GM12878 (cell line): Measurements from ENCODE around the gene SIGLEC11. TPM values are rescaled to one million over a fixed set of nuclear protein-coding genes. Genes with fewer than 3 reads are reported as not detected.

Experiments
- BHLHE40 ChIP-seq, 2 experiments: fragments of 450-650 bp in 1 of 2; IDR thresholded peaks; 2 replicates each; pipeline ENCODE4 v1.6.1; 2011 to 2017; ENCODE audit warnings: low read depth in 2 of 2, borderline replicate concordance in 1 of 2, improper control_type of control experiment in 1 of 2, low read length in 1 of 2, mild to moderate bottlenecking in 1 of 2
- BRCA1 ChIP-seq: IDR thresholded peaks from 2 replicates; pipeline ENCODE4 v1.6.1; 2011; ENCODE audit warnings: low read depth, low read length, improper control_type of control experiment
- CBX5 ChIP-seq: sonication (generic); IDR thresholded peaks from 2 replicates; pipeline ENCODE4 v1.6.1; 2016; ENCODE audit warnings: low read depth, moderate library complexity, mild to moderate bottlenecking, inconsistent platforms
- CEBPB ChIP-seq, 2 experiments: fragments of 150-350 bp in 1 of 2; IDR thresholded peaks; 2 replicates each; pipeline ENCODE4 v1.6.1; 2012 to 2014; ENCODE audit warnings: low read depth in 2 of 2, low read length in 2 of 2, borderline replicate concordance in 1 of 2, inconsistent platforms in 1 of 2
- CHD4 ChIP-seq: fragments of 200-600 bp; sonication (generic); IDR thresholded peaks from 2 replicates; pipeline ENCODE4 v1.6.1; 2016; ENCODE audit warnings: mild to moderate bottlenecking
- ETV6 ChIP-seq, 2 experiments: fragments of 450-650 bp in 1 of 2; IDR thresholded peaks in 1 of 2; conservative IDR thresholded peaks in 1 of 2; 2 replicates each; pipeline ENCODE4 v1.6.1; 2014; ENCODE audit warnings: antibody characterized with exemption in 1 of 2, borderline replicate concordance in 1 of 2, low read depth in 1 of 2, mild to moderate bottlenecking in 1 of 2, moderate library complexity in 1 of 2
- HDAC6 ChIP-seq: fragments of 200-600 bp; sonication (generic); IDR thresholded peaks from one replicate; pipeline ENCODE4 v1.8.0; 2017; ENCODE audit warnings: antibody characterized with exemption; ENCODE audit not compliant: unreplicated experiment
- MTA3 ChIP-seq: IDR thresholded peaks from 2 replicates; pipeline ENCODE4 v1.6.1; 2012; ENCODE audit warnings: low read length, inconsistent platforms, borderline replicate concordance
- NR2F1 ChIP-seq: fragments of 450-650 bp; conservative IDR thresholded peaks from 2 replicates; pipeline ENCODE4 v1.6.1; 2017; ENCODE audit warnings: mild to moderate bottlenecking
- PML ChIP-seq: IDR thresholded peaks from 2 replicates; pipeline ENCODE4 v1.6.1; 2012; ENCODE audit warnings: low read length, inconsistent platforms
- POLR2AphosphoS2 ChIP-seq: IDR thresholded peaks from 2 replicates; pipeline ENCODE4 v1.6.1; 2011; ENCODE audit warnings: low read depth, mild to moderate bottlenecking, low read length, improper control_type of control experiment, moderate library complexity
- RBBP5 ChIP-seq: fragments of 200-600 bp; sonication (generic); conservative IDR thresholded peaks from 2 replicates; pipeline ENCODE4 v1.6.1; 2016
- RUNX3 ChIP-seq: IDR thresholded peaks from 2 replicates; pipeline ENCODE4 v1.6.1; 2012; ENCODE audit warnings: low read length, inconsistent platforms
- SRF ChIP-seq, 2 experiments: IDR thresholded peaks; 2 replicates each; pipeline ENCODE4 v1.6.1; 2011; ENCODE audit warnings: low read depth in 2 of 2, low read length in 2 of 2, mild to moderate bottlenecking in 1 of 2, moderate library complexity in 1 of 2
- TAF1 ChIP-seq: IDR thresholded peaks from 2 replicates; pipeline ENCODE4 v1.6.1; 2011; ENCODE audit warnings: mild to moderate bottlenecking, low read depth, low read length, borderline replicate concordance
- TBL1XR1 ChIP-seq: IDR thresholded peaks from 2 replicates; pipeline ENCODE4 v1.6.1; 2012; ENCODE audit warnings: low read depth, low read length, improper control_type of control experiment
- TCF3 ChIP-seq: IDR thresholded peaks from 2 replicates; pipeline ENCODE4 v1.6.1; 2012; ENCODE audit warnings: low read depth, mild to moderate bottlenecking, low read length, borderline replicate concordance; ENCODE audit not compliant: insufficient read depth
- ZNF24 ChIP-seq: fragments of 450-650 bp; IDR thresholded peaks from 2 replicates; pipeline ENCODE4 v1.6.1; 2017; ENCODE audit warnings: antibody characterized with exemption, mild to moderate bottlenecking
- polyA plus RNA-seq, 11 experiments: library from polyadenylated mRNA; depleted of rRNA in 4 of 11; unstranded in 6 of 11; stranded (reverse) in 5 of 11; fragments of >200 nt; fragmentation: Nextera tagmentation in 4 of 11; fragmentation: Illumina TruSeq in 1 of 11; extraction: Ambion mirVana in 4 of 11; extraction: Trizol in 1 of 11; gene quantifications; 1 replicate in 1 of 11; 2 replicates in 10 of 11; pipeline versions ENCODE4 v1.2.1 to v1.2.3, GENCODE V29; 2011 to 2016; ENCODE audit warnings: inconsistent platforms in 2 of 11, missing spikeins in 2 of 11, low read depth in 1 of 11
- total RNA-seq, 4 experiments: library from RNA; depleted of rRNA in 3 of 4; stranded (reverse); fragments of >200 nt in 3 of 4; fragmentation: Illumina TruSeq in 1 of 4; extraction: Trizol in 1 of 4; gene quantifications; 2 replicates each; pipeline versions ENCODE4 v1.2.1 to v1.2.3, GENCODE V29; 2013 to 2021
- TF ChIP-seq, protein P1 (sequence below): fragments of 450-650 bp; formaldehyde crosslinking; IDR thresholded peaks from 2 replicates; pipeline ENCODE4 v1.4.0; 2022; ENCODE audit warnings: mild to moderate bottlenecking, moderate library complexity
- TF ChIP-seq, protein P2 (sequence below): fragments of 450-650 bp; IDR thresholded peaks from 2 replicates; pipeline ENCODE4 v1.6.1; 2017; ENCODE audit warnings: mild to moderate bottlenecking
- TF ChIP-seq, protein P3 (sequence below): fragments of 450-650 bp; IDR thresholded peaks from 2 replicates; pipeline ENCODE4 v1.6.1; 2016; ENCODE audit warnings: mild to moderate bottlenecking

The SIGLEC11 gene
- total and polyA plus RNA-seq, 10 of the 15 experiments (the other 5 are each of a cell fraction or from before 2014, with no cell fraction given) = not detected

- TF ChIP-seq CEBPB (IDR thresholded peaks at IDR 0.05; ENCODE audit: borderline replicate concordance in 1 of 2, low read depth in 2 of 2, low read length in 2 of 2) (no peak), HDAC6 (no peak), RBBP5 (no peak), RUNX3 (0 out of 2 replicates have a peak, but pooled peaks have one; percentile 19), ZNF24 (no peak), TBL1XR1 (0 out of 2 replicates have a peak, but pooled peaks have one; percentile 72), SRF (IDR thresholded peaks at IDR 0.05; ENCODE audit: low read depth in 2 of 2, low read length in 2 of 2) (no peak), POLR2AphosphoS2 (peak; percentile 96; the same call in 1 of the 2 replicates), PML (no peak; the same call in none of the 2 replicates), ETV6 (conservative IDR thresholded peaks at IDR 0.05 in 1 of 2, IDR thresholded peaks at IDR 0.05 in 1 of 2; ENCODE audit: borderline replicate concordance in 1 of 2, low read depth in 1 of 2) (no peak), CBX5 (no peak), BRCA1 (no peak), TCF3 (peak; percentile 84; the same call in 1 of the 2 replicates), NR2F1 (no peak), CHD4 (no peak), BHLHE40 (IDR thresholded peaks at IDR 0.05; ENCODE audit: borderline replicate concordance in 1 of 2, low read depth in 2 of 2, low read length in 1 of 2) (peak; percentile 77 to 88), MTA3 (no peak; the same call in 1 of the 2 replicates), TAF1 (peak; percentile 67; the same call in 1 of the 2 replicates)
- TF ChIP-seq, protein P1, sequence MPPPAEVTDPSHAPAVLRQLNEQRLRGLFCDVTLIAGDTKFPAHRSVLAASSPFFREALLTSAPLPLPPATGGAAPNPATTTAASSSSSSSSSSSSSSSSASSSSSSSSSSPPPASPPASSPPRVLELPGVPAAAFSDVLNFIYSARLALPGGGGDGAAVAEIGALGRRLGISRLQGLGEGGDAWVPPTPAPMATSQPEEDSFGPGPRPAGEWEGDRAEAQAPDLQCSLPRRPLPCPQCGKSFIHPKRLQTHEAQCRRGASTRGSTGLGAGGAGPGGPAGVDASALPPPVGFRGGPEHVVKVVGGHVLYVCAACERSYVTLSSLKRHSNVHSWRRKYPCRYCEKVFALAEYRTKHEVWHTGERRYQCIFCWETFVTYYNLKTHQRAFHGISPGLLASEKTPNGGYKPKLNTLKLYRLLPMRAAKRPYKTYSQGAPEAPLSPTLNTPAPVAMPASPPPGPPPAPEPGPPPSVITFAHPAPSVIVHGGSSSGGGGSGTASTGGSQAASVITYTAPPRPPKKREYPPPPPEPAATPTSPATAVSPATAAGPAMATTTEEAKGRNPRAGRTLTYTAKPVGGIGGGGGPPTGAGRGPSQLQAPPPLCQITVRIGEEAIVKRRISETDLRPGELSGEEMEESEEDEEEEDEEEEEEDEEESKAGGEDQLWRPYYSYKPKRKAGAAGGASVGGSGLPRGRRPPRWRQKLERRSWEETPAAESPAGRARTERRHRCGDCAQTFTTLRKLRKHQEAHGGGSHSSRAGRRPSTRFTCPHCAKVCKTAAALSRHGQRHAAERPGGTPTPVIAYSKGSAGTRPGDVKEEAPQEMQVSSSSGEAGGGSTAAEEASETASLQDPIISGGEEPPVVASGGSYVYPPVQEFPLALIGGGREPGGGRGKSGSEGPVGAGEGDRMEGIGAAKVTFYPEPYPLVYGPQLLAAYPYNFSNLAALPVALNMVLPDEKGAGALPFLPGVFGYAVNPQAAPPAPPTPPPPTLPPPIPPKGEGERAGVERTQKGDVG (CRISPR knock-in tag) = 0 out of 2 replicates have a peak, but pooled peaks have one; percentile 47
- TF ChIP-seq, protein P2, sequence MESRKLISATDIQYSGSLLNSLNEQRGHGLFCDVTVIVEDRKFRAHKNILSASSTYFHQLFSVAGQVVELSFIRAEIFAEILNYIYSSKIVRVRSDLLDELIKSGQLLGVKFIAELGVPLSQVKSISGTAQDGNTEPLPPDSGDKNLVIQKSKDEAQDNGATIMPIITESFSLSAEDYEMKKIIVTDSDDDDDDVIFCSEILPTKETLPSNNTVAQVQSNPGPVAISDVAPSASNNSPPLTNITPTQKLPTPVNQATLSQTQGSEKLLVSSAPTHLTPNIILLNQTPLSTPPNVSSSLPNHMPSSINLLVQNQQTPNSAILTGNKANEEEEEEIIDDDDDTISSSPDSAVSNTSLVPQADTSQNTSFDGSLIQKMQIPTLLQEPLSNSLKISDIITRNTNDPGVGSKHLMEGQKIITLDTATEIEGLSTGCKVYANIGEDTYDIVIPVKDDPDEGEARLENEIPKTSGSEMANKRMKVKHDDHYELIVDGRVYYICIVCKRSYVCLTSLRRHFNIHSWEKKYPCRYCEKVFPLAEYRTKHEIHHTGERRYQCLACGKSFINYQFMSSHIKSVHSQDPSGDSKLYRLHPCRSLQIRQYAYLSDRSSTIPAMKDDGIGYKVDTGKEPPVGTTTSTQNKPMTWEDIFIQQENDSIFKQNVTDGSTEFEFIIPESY = no peak
- TF ChIP-seq, protein P3, sequence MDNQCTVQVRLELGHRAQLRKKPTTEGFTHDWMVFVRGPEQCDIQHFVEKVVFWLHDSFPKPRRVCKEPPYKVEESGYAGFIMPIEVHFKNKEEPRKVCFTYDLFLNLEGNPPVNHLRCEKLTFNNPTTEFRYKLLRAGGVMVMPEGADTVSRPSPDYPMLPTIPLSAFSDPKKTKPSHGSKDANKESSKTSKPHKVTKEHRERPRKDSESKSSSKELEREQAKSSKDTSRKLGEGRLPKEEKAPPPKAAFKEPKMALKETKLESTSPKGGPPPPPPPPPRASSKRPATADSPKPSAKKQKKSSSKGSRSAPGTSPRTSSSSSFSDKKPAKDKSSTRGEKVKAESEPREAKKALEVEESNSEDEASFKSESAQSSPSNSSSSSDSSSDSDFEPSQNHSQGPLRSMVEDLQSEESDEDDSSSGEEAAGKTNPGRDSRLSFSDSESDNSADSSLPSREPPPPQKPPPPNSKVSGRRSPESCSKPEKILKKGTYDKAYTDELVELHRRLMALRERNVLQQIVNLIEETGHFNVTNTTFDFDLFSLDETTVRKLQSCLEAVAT = peak; percentile 70; the same call in 1 of the 2 replicates
These were observed 31.1 kb downstream of the SIGLEC11 start (continued) for GRCh38 chr19:49929611-49930482.
